CD4-positive, alpha-beta T cell (primary cell): Measurements from ENCODE around the gene MYD88. TPM values are rescaled to one million over a fixed set of nuclear protein-coding genes. Genes with fewer than 3 reads are reported as not detected.
A peak's percentile ranks its signal among the peaks of the same experiment; 100 is the strongest.

Experiments
- ATAC-seq: fragments of 200-7000 bp; cut with Tn5 transposase; one replicate; pipeline ENCODE4 v1.10.0; 2022; ENCODE audit warnings: mild to moderate bottlenecking; ENCODE audit not compliant: poor library complexity
- CTCF ChIA-PET: fragments of 350-600 bp; sonication (Branson Sonifier 250); formaldehyde crosslinking; loops from one replicate; lab custom pipeline; 2021; ENCODE audit warnings: antibody characterized with exemption, inconsistent platforms; lab: Charles Lee
- POLR2A ChIA-PET: fragments of 350-600 bp; sonication (Branson Sonifier 250); formaldehyde crosslinking; loops from one replicate; lab custom pipeline; 2021; ENCODE audit warnings: antibody characterized with exemption, inconsistent platforms; lab: Charles Lee
- DNase-seq, 14 experiments: peaks; one replicate each; pipeline ENCODE4 v3.0.0-alpha.2; 2013 to 2020; ENCODE audit warnings: mixed read lengths in 2 of 14
- H3K27ac ChIP-seq, 2 donors: one replicate each; pipeline versions ENCODE4 v1.5.1 to v1.7.0; 2013; ENCODE audit warnings: low read length in 2 of 2, low read depth in 1 of 2, mild to moderate bottlenecking in 1 of 2
- H3K27me3 ChIP-seq, 2 experiments: 1 replicate in 1 of 2; 2 replicates in 1 of 2; pipeline versions ENCODE4 v1.6.1 to v1.7.0; 2013; ENCODE audit warnings: low read length in 2 of 2, control low read depth in 1 of 2, mild to moderate bottlenecking in 1 of 2, moderate library complexity in 1 of 2; ENCODE audit not compliant: insufficient read depth in 2 of 2, control insufficient read depth in 1 of 2
- H3K36me3 ChIP-seq: one replicate; pipeline ENCODE4 v1.6.1; 2013; ENCODE audit warnings: low read length, control low read depth; ENCODE audit not compliant: insufficient read depth
- H3K4me1 ChIP-seq: one replicate; pipeline ENCODE4 v1.6.1; 2013; ENCODE audit warnings: low read length, control low read depth; ENCODE audit not compliant: insufficient read depth
- H3K4me3 ChIP-seq: one replicate; pipeline ENCODE4 v1.5.1; 2013; ENCODE audit warnings: mild to moderate bottlenecking, low read length, moderate library complexity
- H3K9me3 ChIP-seq, 2 experiments: 1 replicate in 1 of 2; 2 replicates in 1 of 2; pipeline versions ENCODE4 v1.6.1 to v1.7.0; 2013; ENCODE audit warnings: low read length in 2 of 2, mild to moderate bottlenecking in 2 of 2, control low read depth in 1 of 2, moderate library complexity in 1 of 2; ENCODE audit not compliant: control insufficient read depth in 1 of 2, insufficient read depth in 1 of 2
- H3K27ac Mint-ChIP-seq: one replicate; pipeline ENCODE4 v1.8.0; 2020; ENCODE audit warnings: mixed read lengths
- H3K27me3 Mint-ChIP-seq: one replicate; pipeline ENCODE4 v1.8.0; 2021; ENCODE audit warnings: mixed read lengths
- H3K36me3 Mint-ChIP-seq: one replicate; pipeline ENCODE4 v1.8.0; 2021; ENCODE audit warnings: low read depth, mixed read lengths
- H3K4me1 Mint-ChIP-seq: one replicate; pipeline ENCODE4 v1.8.0; 2021; ENCODE audit warnings: low read depth, mixed read lengths
- H3K4me3 Mint-ChIP-seq: one replicate; pipeline ENCODE4 v1.8.0; 2020; ENCODE audit warnings: mild to moderate bottlenecking, mixed read lengths
- H3K9me3 Mint-ChIP-seq: one replicate; pipeline ENCODE4 v1.8.0; 2020; ENCODE audit warnings: mixed read lengths
- CTCF ChIP-seq: fragments of 200-600 bp; IDR thresholded peaks from one replicate; pipeline ENCODE4 v1.8.0; 2022; ENCODE audit warnings: antibody characterized with exemption, mild to moderate bottlenecking
- intact Hi-C, 2 experiments: fragments of 100-400 bp; cut with DNase I in 1 of 2; cut with micrococcal nuclease in 1 of 2; formaldehyde crosslinking; loops; one replicate each; pipeline versions ENCODE4 v1.15.1 to v1.9.0; 2023 to 2025; cut with DNase I, micrococcal nuclease
- total RNA-seq, 174 experiments: library from RNA in 2 of 174; stranded (reverse) in 2 of 174; gene quantifications; one replicate each; pipeline ENCODE4 v1.2.3 and lab custom pipeline; 2021 to 2026

Gene MYD88
- total RNA-seq, 2 experiments from 2014 or later, result 26.9 to 27.2 TPM

DNA sequence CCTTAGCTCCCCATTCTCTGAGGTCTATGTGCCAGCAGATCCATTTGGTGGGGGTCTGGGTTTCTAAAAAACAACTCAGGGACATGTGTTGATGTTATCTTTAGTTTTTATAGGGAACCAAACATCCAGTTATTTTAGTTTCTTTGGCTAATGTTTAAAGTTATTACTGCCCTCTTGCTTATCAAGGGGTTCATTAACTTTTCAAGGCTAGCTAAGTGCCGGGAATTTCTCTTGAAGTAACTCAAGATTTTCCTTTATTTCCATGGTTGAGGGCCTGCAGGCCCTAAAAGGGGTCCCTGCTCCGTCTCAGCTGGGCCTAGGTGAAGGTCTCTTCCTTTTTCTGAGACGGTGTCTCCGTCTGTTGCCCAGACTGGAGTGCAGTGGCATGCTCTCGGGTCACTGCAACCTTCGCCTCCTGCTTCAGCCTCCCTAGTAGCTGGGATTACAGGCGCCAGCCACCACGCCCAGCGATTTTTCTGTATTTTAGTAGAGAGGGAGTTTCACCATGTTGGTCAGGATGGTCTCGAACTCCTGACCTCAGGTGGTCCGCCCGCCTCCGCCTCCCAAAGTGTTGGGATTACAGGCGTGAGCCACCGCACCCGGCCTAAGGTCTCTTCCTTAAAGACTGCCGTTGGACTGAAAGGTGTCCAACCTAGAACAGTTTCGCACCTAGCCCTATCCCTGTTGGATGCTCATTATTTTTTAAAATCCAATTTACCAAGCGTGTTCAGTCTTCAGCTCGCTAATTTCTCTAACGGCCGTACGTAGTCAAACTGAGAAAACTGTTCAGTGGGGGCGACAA is 25.6 kb downstream of the MYD88 start:
- Mint-ChIP-seq H3K4me1 (peaks cover 47% of the 10 kb centered on the region), H3K27me3 (no peaks in the 10 kb centered on the region), H3K36me3 (peaks cover 18% of the 10 kb centered on the region), H3K9me3 (no peaks in the 10 kb centered on the region), H3K4me3 (peak overlapping the region; percentile 91), H3K27ac (peak overlapping the region; percentile 99)
- ChIA-PET POLR2A (interaction anchor here (0.6 to 5.5 kb wide), 19 partner anchors 8 to 1243 kb away, joined by 3 to 208 read pairs (median 4); partner anchors contain the start of genes ACAA1, ACVR2B, DLEC1 and EPM2AIP1), CTCF (interaction anchor here (0.8 to 3.3 kb wide), 7 partner anchors 8 to 332 kb away, joined by 3 to 13 read pairs (median 4); partner anchors contain the start of genes ACAA1 and EXOG)
- no peaks in the 10 kb centered on the region for H3K27me3 ChIP-seq
- H3K9me3 ChIP-seq, result no peaks in the 10 kb centered on the region
- H3K4me3 ChIP-seq, result peak overlapping the region; percentile 80
- TF ChIP-seq CTCF, result no peak
- DNase-seq (no peak), ATAC-seq (no peak)
- peak overlapping the region; percentile 98 to 100 for H3K27ac ChIP-seq
- peaks cover 34% of the 10 kb centered on the region for H3K4me1 ChIP-seq
- H3K36me3 ChIP-seq, result no peaks in the 10 kb centered on the region
- intact Hi-C loops, result loop anchor here in 1 of 2 experiments (1.0 kb wide), 1 partner anchor 25 kb away; no protein-coding TSS in a partner anchor

- peak overlapping the region; percentile 80 for H3K4me3 ChIP-seq
- H3K36me3 ChIP-seq, result no peaks in the 10 kb centered on the region
- Mint-ChIP-seq H3K27me3 (no peaks in the 10 kb centered on the region), H3K9me3 (no peaks in the 10 kb centered on the region), H3K27ac (peak overlapping the region; percentile 99), H3K4me1 (peaks cover 52% of the 10 kb centered on the region), H3K36me3 (peaks cover 18% of the 10 kb centered on the region), H3K4me3 (peak overlapping the region; percentile 91)
- peaks cover 34% of the 10 kb centered on the region for H3K4me1 ChIP-seq
- no peak for DNase-seq
- intact Hi-C loops, result loop anchor here in 1 of 2 experiments (1.0 kb wide), 1 partner anchor 25 kb away; no protein-coding TSS in a partner anchor
- H3K9me3 ChIP-seq, result no peaks in the 10 kb centered on the region
- TF ChIP-seq CTCF, result no peak
- peak; percentile 22 for ATAC-seq
- ChIA-PET CTCF (interaction anchor here (0.8 to 3.3 kb wide), 6 partner anchors 11 to 332 kb away, joined by 3 to 13 read pairs (median 5); partner anchors contain the start of genes ACAA1 and EXOG), POLR2A (interaction anchor here (0.6 to 5.5 kb wide), 22 partner anchors 8 to 1243 kb away, joined by 3 to 208 read pairs (median 4); partner anchors contain the start of genes ACAA1, ACVR2B, DLEC1 and EPM2AIP1)
- no peaks in the 10 kb centered on the region for H3K27me3 ChIP-seq
- H3K27ac ChIP-seq, result peak overlapping the region; percentile 98 to 100
Observed at GRCh38 chr3:38164643-38164951, 26.1 kb downstream of the MYD88 start.

DNA sequence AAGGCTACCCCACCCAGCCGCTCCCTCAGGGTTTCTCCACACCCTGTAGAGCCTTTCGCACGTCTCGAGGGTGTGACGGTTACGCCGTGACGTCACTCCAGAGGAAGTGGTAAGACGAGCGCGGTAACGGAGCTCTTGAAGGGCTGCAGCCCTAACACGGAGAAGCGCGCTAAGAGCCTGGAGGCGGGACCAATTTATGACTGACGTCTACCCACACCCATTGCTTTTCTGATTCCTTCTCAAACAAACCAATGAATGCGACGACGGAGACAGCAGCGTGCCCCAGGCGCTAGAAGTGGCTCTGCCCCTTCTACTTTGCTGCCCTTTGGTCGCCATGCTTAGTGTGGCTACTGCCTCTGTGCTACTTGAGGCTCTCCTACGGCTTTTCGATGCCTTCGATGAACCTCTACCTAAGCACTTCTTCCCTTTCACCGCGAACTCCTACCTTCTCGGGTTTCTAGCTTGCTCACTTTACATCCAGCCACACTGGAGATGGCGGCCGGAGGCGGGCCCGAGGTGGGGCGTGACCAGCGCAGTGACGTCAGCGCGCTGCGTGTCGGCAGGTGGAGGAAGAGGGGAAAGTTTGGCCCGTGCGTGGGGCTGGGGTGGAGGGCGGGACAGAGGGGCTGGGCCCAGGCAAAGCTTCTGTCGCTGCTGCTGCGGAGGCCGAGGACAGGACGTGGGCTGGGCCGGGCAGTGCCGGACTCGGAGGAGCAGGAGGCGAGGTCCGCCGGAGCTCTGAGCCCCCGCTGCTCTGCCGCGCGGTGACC is 26.7 kb downstream of the MYD88 start, which contains the start of gene OXSR1:
TSS of gene OXSR1 (plus strand) at position 586 of the 770 bp plus-strand sequence. CDS start 340 bp downstream, outside the sequence.
- H3K9me3 ChIP-seq, result no peaks in the 10 kb centered on the region
- H3K27me3 ChIP-seq, result no peaks in the 10 kb centered on the region
- H3K27ac Mint-ChIP-seq, result peak within 1 kb of the TSS; percentile 99
- H3K4me1 ChIP-seq, result peaks cover 37% of the 10 kb centered on the region
- H3K4me3 ChIP-seq, result peak within 1 kb of the TSS; percentile 80
- peak within 1 kb of the TSS; percentile 91 for H3K4me3 Mint-ChIP-seq
- no peaks in the 10 kb centered on the region for H3K36me3 ChIP-seq
- H3K9me3 Mint-ChIP-seq, result no peaks in the 10 kb centered on the region
- H3K27ac ChIP-seq, result peak within 1 kb of the TSS; percentile 98 to 100
- peaks cover 52% of the 10 kb centered on the region for H3K4me1 Mint-ChIP-seq
- no peaks in the 10 kb centered on the region for H3K27me3 Mint-ChIP-seq
- CTCF ChIA-PET, result interaction anchor here (0.8 to 3.3 kb wide), 9 partner anchors 11 to 331 kb away, joined by 3 to 13 read pairs (median 3); partner anchors contain the start of genes ACAA1, EXOG, MYD88 and XYLB
- intact Hi-C loops, result loop anchor here (1.0 to 5.0 kb wide), 3 partner anchors 26 to 163 kb away; partner anchors contain the start of gene ACAA1 (in 1 of the 2)
- peaks cover 18% of the 10 kb centered on the region for H3K36me3 Mint-ChIP-seq
- POLR2A ChIA-PET, result interaction anchor here (0.6 to 5.5 kb wide), 33 partner anchors 8 to 1242 kb away, joined by 3 to 208 read pairs (median 4); partner anchors contain the start of genes ACAA1, ACVR2B, DLEC1 and EPM2AIP1
- DNase-seq (peak; percentile 91 to 100 (median 95)), ATAC-seq (peak; percentile 89)
- TF ChIP-seq CTCF, result no peak
